Activated CD4-positive, alpha-beta T cell treated with anti-CD3 and anti-CD28 coated beads for 1 hour (primary cell): Measurements from ENCODE around the gene DSE.
A peak's percentile ranks its signal among the peaks of the same experiment; 100 is the strongest.
"Not testable (repeated sequence)": the region's sequence is repeated elsewhere in the genome, so short reads cannot be mapped to it uniquely, and the experiment has no call there.

Experiments used
- DNase-seq: peaks from one replicate; pipeline ENCODE4 v3.0.0-alpha.2; 2020

The DSE gene

DNA sequence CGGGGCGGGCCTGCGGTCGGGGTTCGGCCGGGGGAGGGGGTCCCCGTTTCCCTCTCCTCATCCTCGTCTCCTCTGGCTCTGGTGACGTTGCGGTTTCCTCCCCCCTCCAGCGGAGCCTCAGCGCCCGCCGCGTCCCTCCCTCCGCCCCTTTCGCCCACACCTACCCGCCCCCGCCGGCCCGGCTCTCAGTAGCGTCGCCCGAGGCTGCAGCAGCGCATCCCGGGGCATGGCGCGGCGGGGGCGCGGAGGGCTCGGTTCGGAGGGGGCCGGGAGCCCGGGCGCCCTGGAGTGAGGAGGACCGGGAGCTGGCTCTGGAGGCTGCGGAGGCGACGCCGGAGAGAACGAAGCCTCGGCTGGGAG, at the start of gene DSE:
TSS of gene DSE (plus strand) at position 188 of the 360 bp plus-strand sequence. CDS start 28,304 bp downstream, outside the sequence.
- peak; percentile 50 for DNase-seq

- DNase-seq = not testable (repeated sequence)
Observed at GRCh38 chr6:116321933-116322332, 48.8 kb upstream of the DSE start.

- DNase-seq = no peak
Observed at GRCh38 chr6:116323863-116324262, 46.9 kb upstream of the DSE start.

DNA sequence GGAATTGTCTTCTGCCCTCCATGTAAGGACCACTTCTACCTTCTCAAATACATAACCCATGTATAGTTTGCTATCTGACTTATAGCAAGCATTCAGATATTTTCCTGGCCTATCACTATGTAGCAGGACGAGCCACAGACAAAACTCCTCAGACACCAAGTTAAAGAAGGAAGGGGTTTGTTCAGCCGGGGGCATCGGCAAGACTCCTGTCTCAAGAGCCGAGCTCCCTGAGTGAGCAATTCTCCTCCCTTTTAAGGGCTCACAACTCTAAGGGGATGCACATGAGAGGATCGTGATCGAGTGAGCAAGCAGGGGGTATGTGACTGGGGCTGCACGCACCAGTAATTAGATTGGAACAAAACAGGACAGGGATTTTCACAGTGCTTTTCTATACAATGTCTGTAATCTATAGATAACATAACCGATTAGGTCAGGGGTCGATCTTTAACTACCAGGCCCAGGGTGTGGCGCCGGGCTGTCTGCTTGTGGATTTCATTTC, 45.1 kb upstream of the DSE start:
- not testable (repeated sequence) for DNase-seq

DNA sequence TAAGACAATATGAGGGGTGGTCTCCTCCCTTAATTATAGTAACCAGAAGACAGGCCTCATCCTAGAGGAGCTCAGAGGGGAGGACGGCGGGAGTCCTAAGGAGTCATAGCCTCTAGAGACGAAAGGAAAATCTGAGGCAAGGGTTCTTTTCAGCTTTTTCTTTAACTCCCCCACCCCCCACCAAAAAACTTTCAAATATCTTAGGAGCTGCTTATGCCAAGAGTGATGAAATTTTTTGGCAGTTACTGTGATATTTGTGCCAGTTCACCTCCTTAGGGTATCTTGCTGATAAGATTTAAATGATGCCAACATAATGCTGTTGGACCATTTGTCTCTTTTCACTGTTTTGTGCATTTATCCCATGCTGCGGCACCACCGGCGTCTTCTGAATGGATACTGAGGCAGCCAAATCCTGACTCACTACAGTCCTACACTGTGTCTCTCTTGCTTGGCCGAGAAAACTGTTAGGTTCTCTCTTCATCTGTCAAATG, 44.5 kb upstream of the DSE start:
- DNase-seq = no peak

GRCh38 chr6:116326996-116327395, 43.8 kb upstream of the DSE start:
- DNase-seq = no peak

DNA sequence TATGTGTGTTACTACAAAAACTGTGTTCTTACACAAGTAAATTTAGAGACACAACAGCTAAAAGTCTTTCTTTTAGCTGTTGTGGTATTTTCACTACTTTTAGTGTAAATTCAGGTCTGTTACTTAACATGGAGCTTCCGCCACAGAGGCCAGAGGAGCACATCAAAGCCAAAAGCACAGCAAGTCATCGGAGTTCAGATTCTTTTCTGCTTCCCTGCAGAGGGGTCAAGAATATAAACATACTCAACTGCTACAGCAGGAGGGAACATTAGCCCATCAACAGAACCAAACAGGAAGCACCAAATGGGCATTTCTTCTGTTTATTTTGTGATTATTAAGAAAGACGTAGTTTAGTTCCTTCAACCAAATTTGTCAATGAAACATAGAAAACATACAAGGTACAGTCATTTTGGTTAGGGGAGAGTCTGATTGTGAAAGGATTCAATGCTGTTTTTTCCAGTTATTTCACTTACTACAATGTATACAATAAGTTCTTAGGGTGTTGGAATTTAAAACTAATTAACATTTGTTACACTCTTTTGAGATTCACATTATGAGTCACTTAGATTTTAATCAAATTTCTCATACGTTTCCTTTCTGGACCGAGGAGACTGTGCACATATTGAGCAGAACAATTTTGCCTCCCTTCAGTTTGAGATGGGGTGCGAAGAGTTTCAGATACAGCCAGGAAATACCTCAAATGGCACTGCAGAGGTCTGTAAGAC, 42.8 kb upstream of the DSE start:
- no peak for DNase-seq

DNA sequence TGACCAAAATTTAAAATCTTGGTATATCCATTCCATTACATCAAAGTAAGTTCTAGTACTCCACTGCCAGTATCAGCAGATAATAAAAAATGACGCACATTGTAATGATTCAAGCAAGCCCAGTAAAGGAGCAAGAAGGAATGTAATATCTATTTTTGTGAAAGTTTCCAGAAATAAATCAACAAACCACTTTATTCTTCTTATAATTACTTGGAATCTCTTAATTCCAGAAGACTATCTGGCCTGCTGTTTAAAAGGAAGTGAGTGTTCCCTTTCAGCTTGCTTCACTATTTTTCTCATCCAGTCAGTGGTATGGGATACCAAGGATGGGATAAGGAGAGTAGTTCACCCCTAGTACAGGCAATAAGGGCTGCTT, 42.2 kb upstream of the DSE start:
- no peak for DNase-seq

DNA sequence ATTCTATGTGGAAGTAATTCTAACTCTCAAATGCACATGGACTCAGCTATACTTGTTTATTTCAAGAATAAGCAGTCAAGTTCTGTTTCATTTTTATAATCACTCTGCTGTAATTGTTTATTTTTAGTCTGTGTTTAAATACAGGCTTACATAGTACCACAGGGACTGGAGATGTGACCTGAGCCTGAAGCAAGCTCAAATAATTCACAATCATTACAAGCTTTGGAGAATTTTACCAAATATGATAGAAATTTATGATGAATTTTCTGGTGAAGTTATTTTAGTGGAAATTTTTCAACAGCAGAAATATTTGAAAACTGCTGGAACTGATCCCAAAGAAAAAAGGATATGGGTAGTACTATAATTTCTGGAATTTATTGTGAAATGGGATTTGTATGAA, 41.6 kb upstream of the DSE start:
- no peak for DNase-seq

DNA sequence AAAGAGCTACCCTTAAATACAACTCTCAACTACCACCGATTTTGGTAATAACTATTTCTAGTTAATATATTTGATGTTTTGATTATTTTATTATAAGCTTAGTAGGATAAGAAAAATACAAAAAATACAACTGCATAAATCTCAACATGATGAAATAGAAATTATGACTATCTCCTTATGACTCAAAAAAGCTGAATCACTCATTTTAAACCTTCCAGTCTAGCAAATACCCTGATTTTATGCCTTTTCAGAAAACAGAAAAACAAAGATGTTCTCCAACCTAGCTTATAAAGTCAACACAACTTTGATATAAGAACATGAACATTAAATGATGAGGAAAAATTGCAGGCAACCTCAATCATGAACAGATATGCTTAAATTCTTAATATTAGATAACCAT, 40.2 kb upstream of the DSE start:
- no peak for DNase-seq

GRCh38 chr6:116332096-116332495, 38.7 kb upstream of the DSE start:
- no peak for DNase-seq

GRCh38 chr6:116334638-116335409, 35.9 kb upstream of the DSE start:
- not testable (repeated sequence) for DNase-seq

DNA sequence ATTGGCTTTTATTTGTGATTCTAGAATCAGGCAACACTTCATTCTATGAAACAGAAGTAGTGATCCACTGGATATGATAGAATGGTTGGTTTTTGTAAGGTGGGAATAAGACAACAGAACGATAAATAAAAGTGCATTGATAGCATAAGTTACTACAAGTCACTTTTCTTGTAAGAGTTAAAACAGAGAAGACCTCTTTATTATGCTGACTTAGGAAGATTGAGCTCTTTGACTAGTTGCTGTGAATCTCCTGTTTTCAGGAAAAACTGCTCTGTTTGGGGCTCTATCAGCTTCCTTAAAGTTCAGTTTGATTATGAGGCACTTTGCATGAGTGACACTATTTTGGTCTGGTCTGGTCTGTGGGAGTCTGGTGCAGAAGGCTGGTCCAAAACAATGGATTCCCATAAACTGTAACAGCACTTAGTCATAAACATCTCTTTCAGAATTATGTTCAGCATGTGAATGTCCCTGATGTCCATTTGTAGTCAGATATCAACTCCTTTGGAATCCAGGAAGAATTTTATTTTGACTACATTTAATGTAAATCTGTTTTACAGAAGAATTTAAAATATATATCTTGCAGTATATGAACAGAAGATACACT, 35.0 kb upstream of the DSE start:
- DNase-seq = no peak

DNA sequence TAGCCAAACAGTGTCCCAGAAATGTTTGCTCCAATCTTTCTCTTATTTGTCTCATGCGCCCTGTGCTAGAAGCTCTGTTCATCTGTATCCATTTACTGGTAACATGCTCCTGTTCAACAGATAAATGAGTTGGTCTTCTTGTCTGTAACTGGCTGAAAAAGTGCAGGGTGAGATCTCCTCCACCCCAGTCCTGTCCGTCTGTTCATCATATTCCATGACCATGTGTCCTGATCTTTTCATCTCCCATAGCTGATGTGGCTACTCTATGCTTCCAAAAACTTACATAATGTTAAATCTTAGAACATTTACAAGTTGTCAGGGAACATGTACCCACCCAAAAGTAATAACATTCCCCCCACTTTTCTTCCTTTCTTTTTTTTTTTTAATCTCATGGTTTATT, 31.8 kb upstream of the DSE start:
- no peak for DNase-seq

DNA sequence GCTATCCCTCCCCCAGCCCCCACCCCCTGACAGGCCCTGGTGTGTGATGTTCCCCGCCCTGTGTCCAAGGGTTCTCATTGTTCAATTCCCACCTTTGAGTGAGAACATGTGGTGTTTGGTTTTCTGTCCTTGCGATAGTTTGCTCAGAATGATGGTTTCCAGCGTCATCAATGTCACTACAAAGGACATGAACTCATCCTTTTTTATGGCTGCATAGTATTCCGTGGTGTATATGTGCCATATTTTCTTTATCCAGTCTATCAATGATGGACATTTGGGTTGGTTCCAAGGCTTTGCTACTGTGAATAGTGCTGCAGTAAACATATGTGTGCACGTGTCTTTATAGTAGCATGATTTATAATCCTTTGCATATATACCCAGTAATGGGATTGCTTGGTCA, 30.1 kb upstream of the DSE start:
- not testable (repeated sequence) for DNase-seq

DNA sequence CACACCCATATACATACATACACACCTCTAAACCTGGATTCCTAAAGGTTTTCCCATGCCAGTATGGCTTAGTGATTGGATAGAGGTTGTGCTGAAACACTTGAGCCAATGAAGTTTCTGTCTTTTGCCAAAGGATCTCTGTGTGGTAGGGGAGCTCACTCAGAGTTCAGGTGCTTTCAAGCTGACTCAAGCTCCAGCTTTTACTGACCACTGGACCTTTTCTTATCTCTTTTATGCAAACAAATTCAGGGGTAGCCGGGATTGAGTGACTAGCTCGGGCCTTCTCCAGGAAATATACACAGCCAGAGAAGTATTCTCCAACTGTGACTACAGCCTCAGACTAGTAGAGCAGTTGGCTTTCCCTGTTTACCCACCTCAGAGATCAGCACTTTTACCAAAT, 21.5 kb upstream of the DSE start:
- no peak for DNase-seq

GRCh38 chr6:116351101-116351500, 19.6 kb upstream of the DSE start:
- DNase-seq = no peak

- no peak for DNase-seq
Observed at GRCh38 chr6:116352515-116353471, 18.0 kb upstream of the DSE start.

DNA sequence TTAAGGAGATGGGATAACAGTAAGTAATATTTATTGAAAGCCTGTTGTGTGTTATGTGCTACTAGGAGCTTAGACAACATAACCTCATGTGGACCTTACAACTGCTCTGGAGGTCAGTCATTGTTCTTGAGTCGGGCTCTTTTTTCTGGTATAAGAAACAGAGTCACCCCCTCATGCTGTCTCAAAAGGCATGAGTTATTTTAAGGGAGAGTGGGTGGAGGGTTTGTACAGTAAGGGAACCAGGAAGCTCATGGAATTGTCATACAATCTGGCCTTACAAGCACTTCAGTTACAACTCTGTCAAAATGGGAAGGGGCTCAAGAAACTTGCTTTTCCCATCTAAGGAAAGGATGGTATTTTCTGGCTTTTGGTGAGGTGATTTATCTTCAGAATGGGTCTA, 16.5 kb upstream of the DSE start:
- no peak for DNase-seq

DNA sequence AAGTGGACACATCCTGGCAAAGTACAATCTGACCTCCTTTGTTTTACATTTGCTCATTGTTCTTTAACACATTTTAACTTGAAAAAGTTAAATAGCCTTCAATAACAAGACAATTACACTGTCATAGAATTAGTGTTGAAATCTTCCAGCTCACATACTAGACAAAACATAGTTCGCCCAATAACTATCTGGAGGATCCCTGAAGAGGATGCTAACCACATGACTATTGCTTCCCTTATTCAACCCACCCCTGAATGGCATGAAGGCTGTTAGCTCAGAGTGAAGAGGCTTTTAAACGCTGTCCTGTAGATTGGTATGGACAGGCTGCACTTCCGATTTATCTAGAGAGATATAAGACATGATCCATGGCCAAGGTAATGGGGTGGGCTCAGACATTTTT, 15.0 kb upstream of the DSE start:
- DNase-seq = no peak

DNA sequence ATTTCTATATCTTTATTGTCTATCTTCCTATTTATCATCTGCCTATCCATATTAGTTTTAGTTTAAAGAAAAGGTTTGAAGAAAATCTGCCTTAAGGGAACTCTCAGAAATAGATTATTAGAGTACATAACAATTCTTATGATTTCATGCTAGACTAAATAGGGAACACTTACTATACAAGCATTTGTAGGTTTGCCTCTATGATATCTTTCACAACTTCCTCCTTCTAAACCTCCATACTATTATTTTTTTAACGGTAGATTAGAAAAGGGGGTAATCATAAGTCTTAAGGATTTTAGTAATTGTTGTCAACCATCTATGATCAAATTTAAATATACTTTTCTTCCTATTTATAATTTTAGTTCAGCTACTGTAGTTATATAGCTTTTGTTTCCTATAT, 11.6 kb upstream of the DSE start:
- no peak for DNase-seq

- DNase-seq = no peak
Observed at GRCh38 chr6:116359835-116360234, 10.9 kb upstream of the DSE start.

GRCh38 chr6:116362276-116362675, 8.5 kb upstream of the DSE start:
- no peak for DNase-seq
